ENCODE results near the gene YJU2. TPM values are rescaled to one million over a fixed set of nuclear protein-coding genes. Genes with fewer than 3 reads are reported as not detected.

YJU2 gene
- polyA plus RNA-seq, 2 of the 4 experiments (the other 2 are of a cell fraction) = 12.3 to 14.9 TPM

DNA sequence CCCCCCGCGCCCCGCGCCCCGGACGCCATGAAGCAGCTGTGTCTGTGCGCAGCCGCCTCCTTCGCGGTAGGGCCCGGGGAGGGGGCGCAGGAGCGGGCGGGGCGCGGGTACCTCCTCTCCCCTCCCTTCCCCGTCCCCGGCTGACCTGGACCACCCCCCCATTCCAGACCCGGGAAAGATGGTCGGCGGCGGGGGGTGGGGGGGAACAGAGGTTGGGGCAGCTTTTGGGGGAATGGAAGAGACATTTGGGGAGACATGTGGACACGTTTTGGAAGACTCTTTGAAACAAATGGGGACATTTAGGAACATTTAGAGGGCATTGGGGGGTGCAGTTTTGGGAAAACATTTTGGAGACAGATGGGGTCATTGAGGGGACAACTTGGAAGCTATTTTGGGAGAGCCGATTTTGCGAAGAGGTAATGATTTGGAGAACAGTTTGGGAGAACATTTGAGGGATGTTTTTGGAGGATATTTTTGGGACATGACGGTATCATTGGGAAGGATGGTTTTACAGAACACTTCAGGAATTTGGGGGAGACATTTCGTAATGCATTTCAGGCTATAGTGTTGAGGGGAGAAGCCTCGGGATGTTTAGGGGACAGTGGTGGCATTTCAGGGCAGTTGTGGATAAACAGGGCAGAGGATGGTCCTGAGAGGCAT is 48.3 kb upstream of the YJU2 start:
- peak overlapping the region; percentile 43 for H3K4me3 ChIP-seq
- TF ChIP-seq HDAC2 (IDR thresholded peaks at IDR 0.05) (no peak), RARB (CRISPR knock-in tag; IDR thresholded peaks at IDR 0.05) (no peak), PBX3 (IDR thresholded peaks at IDR 0.05) (no peak), HES2 (IDR thresholded peaks at IDR 0.05) (no peak), SMC3 (IDR thresholded peaks at IDR 0.05) (no peak), HOXA7 (CRISPR knock-in tag; IDR thresholded peaks at IDR 0.05) (no peak), ZSCAN20 (CRISPR knock-in tag; IDR thresholded peaks at IDR 0.05) (no peak), HOXB13 (CRISPR knock-in tag; IDR thresholded peaks at IDR 0.05; ENCODE audit: low read depth) (no peak), ZFP36 (IDR thresholded peaks at IDR 0.05; ENCODE audit: borderline replicate concordance, partially characterized antibody) (no peak), GATA3 (IDR thresholded peaks at IDR 0.05; ENCODE audit: borderline replicate concordance) (no peak), REST (IDR thresholded peaks at IDR 0.05) (no peak), MYC (IDR thresholded peaks at IDR 0.05; ENCODE audit: borderline replicate concordance, low read length) (no peak)
- TF ChIP-seq, protein P1, sequence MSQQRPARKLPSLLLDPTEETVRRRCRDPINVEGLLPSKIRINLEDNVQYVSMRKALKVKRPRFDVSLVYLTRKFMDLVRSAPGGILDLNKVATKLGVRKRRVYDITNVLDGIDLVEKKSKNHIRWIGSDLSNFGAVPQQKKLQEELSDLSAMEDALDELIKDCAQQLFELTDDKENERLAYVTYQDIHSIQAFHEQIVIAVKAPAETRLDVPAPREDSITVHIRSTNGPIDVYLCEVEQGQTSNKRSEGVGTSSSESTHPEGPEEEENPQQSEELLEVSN (IDR thresholded peaks at IDR 0.05; ENCODE audit: borderline replicate concordance, low read depth) = no peak
- no peak for DNase-seq (ENCODE audit: low read depth in 1 of 2, low spot score in 1 of 2)
- FAIRE-seq = no peak
- no peaks in the 10 kb centered on the region for H3K9me3 ChIP-seq
- CTCF ChIA-PET = interaction anchor here (0.9 to 3.3 kb wide), 3 partner anchors 8 to 165 kb away, joined by 3 to 13 read pairs (median 5); no protein-coding TSS in a partner anchor
- H3K4me1 ChIP-seq = peaks cover 15% of the 10 kb centered on the region; the same call in 2 of the 3 replicates
- peak overlapping the region; percentile 92 for H3K4me2 ChIP-seq
- peak overlapping the region in 1 of 2 experiments; percentile 53; a peak in 1 of 6 replicates for H3K27ac ChIP-seq
- 11% methylated on average over 6 of the region's 28 CpGs for WGBS (ENCODE audit: missing lambda C conversion rate)
- POLR2A ChIA-PET = no interaction called here
- ATAC-seq = no peak

DNA sequence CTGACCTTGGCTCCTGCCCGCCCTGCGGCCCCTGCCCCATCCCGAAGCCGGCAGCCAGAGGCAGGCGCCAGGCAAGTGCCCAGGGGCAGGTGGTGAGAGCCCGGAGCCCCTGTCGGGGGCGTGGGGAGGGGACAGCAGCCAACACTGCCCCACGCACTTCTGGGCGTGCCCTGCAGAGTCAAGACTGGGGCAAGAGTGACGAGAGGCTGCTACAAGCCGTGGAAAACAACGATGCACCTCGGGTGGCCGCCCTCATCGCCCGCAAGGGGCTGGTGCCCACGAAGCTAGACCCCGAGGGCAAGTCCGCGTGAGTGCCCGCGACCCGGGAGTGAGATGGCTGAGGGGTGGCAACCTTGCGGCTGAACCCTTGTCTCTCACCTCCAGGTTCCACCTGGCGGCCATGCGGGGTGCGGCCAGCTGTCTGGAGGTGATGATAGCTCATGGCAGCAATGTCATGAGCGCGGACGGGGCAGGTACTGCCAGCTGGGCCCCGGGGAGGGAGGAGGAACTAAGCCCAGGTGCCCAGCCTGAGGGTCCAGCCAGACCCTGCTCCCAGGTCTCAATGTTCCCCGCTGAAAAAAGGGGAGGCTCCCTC is 47.1 kb upstream of the YJU2 start:
- POLR2A ChIA-PET = no interaction called here

More for the DNA sequence above, 47.1 kb upstream of the YJU2 start:
- DNase-seq (ENCODE audit: low read depth in 1 of 2, low spot score in 1 of 2) (peak; percentile 51 to 78), FAIRE-seq (no peak), ATAC-seq (peak; percentile 79 to 82)
- H3K4me2 ChIP-seq = peak overlapping the region; percentile 85
- peak overlapping the region; percentile 44 to 53; a peak in 3 of 6 replicates for H3K27ac ChIP-seq
- 5% methylated on average over 4 of the region's 33 CpGs for WGBS (ENCODE audit: missing lambda C conversion rate)
- CTCF ChIA-PET = interaction anchor here (0.6 to 7.0 kb wide), 14 partner anchors 8 to 214 kb away, joined by 3 to 66 read pairs (median 4); partner anchors contain the start of gene EEF2
- H3K4me3 ChIP-seq = peak overlapping the region; percentile 31; the same call in 2 of the 3 replicates
- H3K4me1 ChIP-seq = peaks cover 15% of the 10 kb centered on the region; the same call in 2 of the 3 replicates
- TF ChIP-seq RARB (CRISPR knock-in tag; IDR thresholded peaks at IDR 0.05) = no peak
- TF ChIP-seq CTCF (IDR thresholded peaks at IDR 0.05) = peak; percentile 35
- TF ChIP-seq PBX3 (IDR thresholded peaks at IDR 0.05) = no peak
- TF ChIP-seq RAD21 (conservative IDR thresholded peaks at IDR 0.05 in 1 of 2, IDR thresholded peaks at IDR 0.05 in 1 of 2) = peak; percentile 31 to 34; a peak in 1 of 5 replicates
- TF ChIP-seq, protein P2, sequence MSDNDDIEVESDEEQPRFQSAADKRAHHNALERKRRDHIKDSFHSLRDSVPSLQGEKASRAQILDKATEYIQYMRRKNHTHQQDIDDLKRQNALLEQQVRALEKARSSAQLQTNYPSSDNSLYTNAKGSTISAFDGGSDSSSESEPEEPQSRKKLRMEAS (IDR thresholded peaks at IDR 0.05) = 0 out of 2 replicates have a peak, but pooled peaks have one; percentile 20
- peak; percentile 42; the same call in 2 of the 3 replicates for TF ChIP-seq SMC3 (IDR thresholded peaks at IDR 0.05)
- H3K9me3 ChIP-seq = no peaks in the 10 kb centered on the region
